Measurements from ENCODE around the gene TTC21A.

DNA sequence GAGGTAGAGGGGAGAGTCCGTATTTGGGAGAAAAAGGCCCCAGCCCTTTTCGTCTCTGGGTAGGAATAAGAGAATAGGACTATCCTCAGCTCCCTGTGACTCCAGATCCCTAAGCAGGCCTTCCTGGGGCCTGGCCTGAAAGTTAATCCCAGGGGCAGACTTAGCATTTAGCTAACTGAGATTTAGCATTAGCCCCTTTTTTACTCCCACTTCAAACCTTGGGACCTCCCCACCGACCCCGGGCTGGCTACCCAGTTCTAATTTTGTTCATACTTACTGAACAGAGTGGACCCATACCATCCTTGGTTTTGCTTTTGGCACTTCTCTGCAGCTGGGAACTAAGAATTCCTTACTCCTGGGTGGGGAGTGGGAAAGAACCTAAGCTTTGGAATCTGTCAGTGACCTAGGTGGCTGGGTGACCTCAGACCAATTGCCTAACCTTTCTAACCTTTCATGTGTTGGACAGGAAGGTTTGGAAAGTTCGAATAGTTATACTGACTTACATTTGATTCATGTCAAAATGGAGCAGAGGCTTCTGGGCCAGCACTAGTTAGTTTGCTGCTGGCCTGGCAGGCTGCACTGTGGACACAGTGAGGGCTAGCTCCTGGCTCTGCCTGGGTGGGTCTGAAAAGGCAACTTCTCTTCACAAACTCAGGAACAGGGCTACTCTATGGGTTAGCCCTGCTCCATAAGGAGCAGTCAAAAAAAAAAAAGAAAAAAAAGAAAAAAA, 11.6 kb downstream of the TTC21A start:
- TF ChIP-seq SMAD1 (IDR thresholded peaks at IDR 0.05; ENCODE audit: low read depth, partially characterized antibody) (no peak), ZNF207 (IDR thresholded peaks at IDR 0.05; ENCODE audit: borderline replicate concordance) (no peak), GATAD2B (conservative IDR thresholded peaks at IDR 0.05; ENCODE audit: low read depth) (no peak), EZH2 (IDR thresholded peaks at IDR 0.05; ENCODE audit: borderline replicate concordance, control insufficient read depth, low read depth, low read length) (no peak), HDAC2 (IDR thresholded peaks at IDR 0.05) (no peak), EP300 (IDR thresholded peaks at IDR 0.05; ENCODE audit: borderline replicate concordance in 1 of 2, control insufficient read depth in 1 of 2, low read depth in 2 of 2, low read length in 2 of 2) (no peak), MYC (IDR thresholded peaks at IDR 0.05; ENCODE audit: insufficient read depth, insufficient read length, insufficient replicate concordance, low read length, severe bottlenecking) (no peak), BCL11A (IDR thresholded peaks at IDR 0.05; ENCODE audit: low read depth, low read length) (no peak), POLR2A (IDR thresholded peaks at IDR 0.05; ENCODE audit: low read depth, low read length) (no peak), ZNF24 (IDR thresholded peaks at IDR 0.05) (no peak), NBN (IDR thresholded peaks at IDR 0.05) (no peak)
- TF ChIP-seq, protein P1, sequence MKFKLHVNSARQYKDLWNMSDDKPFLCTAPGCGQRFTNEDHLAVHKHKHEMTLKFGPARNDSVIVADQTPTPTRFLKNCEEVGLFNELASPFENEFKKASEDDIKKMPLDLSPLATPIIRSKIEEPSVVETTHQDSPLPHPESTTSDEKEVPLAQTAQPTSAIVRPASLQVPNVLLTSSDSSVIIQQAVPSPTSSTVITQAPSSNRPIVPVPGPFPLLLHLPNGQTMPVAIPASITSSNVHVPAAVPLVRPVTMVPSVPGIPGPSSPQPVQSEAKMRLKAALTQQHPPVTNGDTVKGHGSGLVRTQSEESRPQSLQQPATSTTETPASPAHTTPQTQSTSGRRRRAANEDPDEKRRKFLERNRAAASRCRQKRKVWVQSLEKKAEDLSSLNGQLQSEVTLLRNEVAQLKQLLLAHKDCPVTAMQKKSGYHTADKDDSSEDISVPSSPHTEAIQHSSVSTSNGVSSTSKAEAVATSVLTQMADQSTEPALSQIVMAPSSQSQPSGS (IDR thresholded peaks at IDR 0.05; ENCODE audit: low read length) = no peak
- TF ChIP-seq, protein P2, sequence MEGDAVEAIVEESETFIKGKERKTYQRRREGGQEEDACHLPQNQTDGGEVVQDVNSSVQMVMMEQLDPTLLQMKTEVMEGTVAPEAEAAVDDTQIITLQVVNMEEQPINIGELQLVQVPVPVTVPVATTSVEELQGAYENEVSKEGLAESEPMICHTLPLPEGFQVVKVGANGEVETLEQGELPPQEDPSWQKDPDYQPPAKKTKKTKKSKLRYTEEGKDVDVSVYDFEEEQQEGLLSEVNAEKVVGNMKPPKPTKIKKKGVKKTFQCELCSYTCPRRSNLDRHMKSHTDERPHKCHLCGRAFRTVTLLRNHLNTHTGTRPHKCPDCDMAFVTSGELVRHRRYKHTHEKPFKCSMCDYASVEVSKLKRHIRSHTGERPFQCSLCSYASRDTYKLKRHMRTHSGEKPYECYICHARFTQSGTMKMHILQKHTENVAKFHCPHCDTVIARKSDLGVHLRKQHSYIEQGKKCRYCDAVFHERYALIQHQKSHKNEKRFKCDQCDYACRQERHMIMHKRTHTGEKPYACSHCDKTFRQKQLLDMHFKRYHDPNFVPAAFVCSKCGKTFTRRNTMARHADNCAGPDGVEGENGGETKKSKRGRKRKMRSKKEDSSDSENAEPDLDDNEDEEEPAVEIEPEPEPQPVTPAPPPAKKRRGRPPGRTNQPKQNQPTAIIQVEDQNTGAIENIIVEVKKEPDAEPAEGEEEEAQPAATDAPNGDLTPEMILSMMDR (IDR thresholded peaks at IDR 0.05 in 2 of 3, conservative IDR thresholded peaks at IDR 0.05 in 1 of 3; ENCODE audit: control insufficient read depth in 2 of 3, extremely low read depth in 1 of 3, insufficient read depth in 1 of 3, low read depth in 3 of 3, low read length in 3 of 3) = no peak
- TF ChIP-seq, protein P3, sequence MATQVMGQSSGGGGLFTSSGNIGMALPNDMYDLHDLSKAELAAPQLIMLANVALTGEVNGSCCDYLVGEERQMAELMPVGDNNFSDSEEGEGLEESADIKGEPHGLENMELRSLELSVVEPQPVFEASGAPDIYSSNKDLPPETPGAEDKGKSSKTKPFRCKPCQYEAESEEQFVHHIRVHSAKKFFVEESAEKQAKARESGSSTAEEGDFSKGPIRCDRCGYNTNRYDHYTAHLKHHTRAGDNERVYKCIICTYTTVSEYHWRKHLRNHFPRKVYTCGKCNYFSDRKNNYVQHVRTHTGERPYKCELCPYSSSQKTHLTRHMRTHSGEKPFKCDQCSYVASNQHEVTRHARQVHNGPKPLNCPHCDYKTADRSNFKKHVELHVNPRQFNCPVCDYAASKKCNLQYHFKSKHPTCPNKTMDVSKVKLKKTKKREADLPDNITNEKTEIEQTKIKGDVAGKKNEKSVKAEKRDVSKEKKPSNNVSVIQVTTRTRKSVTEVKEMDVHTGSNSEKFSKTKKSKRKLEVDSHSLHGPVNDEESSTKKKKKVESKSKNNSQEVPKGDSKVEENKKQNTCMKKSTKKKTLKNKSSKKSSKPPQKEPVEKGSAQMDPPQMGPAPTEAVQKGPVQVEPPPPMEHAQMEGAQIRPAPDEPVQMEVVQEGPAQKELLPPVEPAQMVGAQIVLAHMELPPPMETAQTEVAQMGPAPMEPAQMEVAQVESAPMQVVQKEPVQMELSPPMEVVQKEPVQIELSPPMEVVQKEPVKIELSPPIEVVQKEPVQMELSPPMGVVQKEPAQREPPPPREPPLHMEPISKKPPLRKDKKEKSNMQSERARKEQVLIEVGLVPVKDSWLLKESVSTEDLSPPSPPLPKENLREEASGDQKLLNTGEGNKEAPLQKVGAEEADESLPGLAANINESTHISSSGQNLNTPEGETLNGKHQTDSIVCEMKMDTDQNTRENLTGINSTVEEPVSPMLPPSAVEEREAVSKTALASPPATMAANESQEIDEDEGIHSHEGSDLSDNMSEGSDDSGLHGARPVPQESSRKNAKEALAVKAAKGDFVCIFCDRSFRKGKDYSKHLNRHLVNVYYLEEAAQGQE (IDR thresholded peaks at IDR 0.05; ENCODE audit: low read depth, low read length) = no peak
